Measurements from ENCODE around the gene PIH1D1. TPM values are rescaled to one million over a fixed set of nuclear protein-coding genes. Genes with fewer than 3 reads are reported as not detected.

Gene PIH1D1
- total and polyA plus RNA-seq, 2 of the 13 experiments (the other 11 are each of a cell fraction or from before 2014, with no cell fraction given): 110 to 137 TPM

DNA sequence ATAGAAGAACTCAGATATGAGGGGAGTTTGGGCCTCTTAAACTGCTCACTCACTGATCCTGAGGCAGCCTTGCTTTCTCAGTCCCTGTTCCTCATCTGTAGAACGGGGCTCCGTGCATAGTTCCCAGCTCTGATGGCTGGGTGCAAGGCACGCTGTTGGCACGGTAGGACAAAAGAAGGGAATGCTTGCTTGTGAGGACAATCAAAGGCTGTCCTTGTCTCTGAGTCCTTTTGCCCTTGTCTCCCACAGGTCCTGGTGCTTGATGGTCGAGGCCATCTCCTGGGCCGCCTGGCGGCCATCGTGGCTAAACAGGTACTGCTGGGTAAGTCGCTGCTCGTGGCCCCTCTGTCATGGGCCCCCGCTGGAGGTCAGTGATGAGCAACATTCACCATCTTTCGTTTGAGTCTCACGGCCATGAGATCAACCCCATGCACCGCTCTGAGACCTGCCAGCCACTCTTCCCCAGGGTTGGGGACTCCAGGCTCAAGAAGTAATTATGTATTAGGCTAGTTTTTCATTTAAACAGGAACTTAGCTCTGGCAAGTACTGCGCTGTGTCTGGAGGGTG is 38.1 kb upstream of the PIH1D1 start (continued):
- TF ChIP-seq KDM2A (CRISPR knock-in tag; IDR thresholded peaks at IDR 0.05; ENCODE audit: borderline replicate concordance, low read depth) (peak; percentile 41; the same call in 1 of the 2 replicates), ZFX (CRISPR knock-in tag; IDR thresholded peaks at IDR 0.05; ENCODE audit: low read depth) (peak; percentile 58), POLR2G (IDR thresholded peaks at IDR 0.05; ENCODE audit: low read depth, low read length) (peak; percentile 55; the same call in 1 of the 2 replicates), FOXK1 (CRISPR knock-in tag; IDR thresholded peaks at IDR 0.05; ENCODE audit: borderline replicate concordance, low read depth) (peak; percentile 37; the same call in 1 of the 2 replicates), SAP130 (CRISPR knock-in tag; IDR thresholded peaks at IDR 0.05; ENCODE audit: low read depth) (peak; percentile 60; the same call in 1 of the 2 replicates), KLF16 (CRISPR knock-in tag; IDR thresholded peaks at IDR 0.05) (peak in 1 of 2 experiments; percentile 77; a peak in 2 of 4 replicates), PITX1 (CRISPR knock-in tag; IDR thresholded peaks at IDR 0.05) (no peak), RBM39 (IDR thresholded peaks at IDR 0.05; ENCODE audit: low read depth, low read length, poor library complexity, severe bottlenecking) (peak; percentile 46), DMAP1 (CRISPR knock-in tag; IDR thresholded peaks at IDR 0.05) (0 out of 2 replicates have a peak, but pooled peaks have one; percentile 57)
- TF ChIP-seq, protein P1, sequence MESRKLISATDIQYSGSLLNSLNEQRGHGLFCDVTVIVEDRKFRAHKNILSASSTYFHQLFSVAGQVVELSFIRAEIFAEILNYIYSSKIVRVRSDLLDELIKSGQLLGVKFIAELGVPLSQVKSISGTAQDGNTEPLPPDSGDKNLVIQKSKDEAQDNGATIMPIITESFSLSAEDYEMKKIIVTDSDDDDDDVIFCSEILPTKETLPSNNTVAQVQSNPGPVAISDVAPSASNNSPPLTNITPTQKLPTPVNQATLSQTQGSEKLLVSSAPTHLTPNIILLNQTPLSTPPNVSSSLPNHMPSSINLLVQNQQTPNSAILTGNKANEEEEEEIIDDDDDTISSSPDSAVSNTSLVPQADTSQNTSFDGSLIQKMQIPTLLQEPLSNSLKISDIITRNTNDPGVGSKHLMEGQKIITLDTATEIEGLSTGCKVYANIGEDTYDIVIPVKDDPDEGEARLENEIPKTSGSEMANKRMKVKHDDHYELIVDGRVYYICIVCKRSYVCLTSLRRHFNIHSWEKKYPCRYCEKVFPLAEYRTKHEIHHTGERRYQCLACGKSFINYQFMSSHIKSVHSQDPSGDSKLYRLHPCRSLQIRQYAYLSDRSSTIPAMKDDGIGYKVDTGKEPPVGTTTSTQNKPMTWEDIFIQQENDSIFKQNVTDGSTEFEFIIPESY (CRISPR knock-in tag; IDR thresholded peaks at IDR 0.05): peak; percentile 59; the same call in 1 of the 2 replicates
- TF ChIP-seq, protein P2, sequence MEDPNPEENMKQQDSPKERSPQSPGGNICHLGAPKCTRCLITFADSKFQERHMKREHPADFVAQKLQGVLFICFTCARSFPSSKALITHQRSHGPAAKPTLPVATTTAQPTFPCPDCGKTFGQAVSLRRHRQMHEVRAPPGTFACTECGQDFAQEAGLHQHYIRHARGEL (CRISPR knock-in tag; IDR thresholded peaks at IDR 0.05): no peak
- TF ChIP-seq, protein P3, sequence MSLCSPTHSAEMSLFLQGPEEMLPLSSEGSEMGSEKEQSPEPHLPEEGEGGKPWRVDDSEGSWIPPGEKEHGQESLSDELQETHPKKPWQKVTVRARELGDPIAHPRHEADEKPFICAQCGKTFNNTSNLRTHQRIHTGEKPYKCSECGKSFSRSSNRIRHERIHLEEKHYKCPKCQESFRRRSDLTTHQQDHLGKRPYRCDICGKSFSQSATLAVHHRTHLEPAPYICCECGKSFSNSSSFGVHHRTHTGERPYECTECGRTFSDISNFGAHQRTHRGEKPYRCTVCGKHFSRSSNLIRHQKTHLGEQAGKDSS (CRISPR knock-in tag; IDR thresholded peaks at IDR 0.05; ENCODE audit: borderline replicate concordance, low read depth): peak; percentile 19; the same call in 1 of the 2 replicates
- TF ChIP-seq, protein P4, sequence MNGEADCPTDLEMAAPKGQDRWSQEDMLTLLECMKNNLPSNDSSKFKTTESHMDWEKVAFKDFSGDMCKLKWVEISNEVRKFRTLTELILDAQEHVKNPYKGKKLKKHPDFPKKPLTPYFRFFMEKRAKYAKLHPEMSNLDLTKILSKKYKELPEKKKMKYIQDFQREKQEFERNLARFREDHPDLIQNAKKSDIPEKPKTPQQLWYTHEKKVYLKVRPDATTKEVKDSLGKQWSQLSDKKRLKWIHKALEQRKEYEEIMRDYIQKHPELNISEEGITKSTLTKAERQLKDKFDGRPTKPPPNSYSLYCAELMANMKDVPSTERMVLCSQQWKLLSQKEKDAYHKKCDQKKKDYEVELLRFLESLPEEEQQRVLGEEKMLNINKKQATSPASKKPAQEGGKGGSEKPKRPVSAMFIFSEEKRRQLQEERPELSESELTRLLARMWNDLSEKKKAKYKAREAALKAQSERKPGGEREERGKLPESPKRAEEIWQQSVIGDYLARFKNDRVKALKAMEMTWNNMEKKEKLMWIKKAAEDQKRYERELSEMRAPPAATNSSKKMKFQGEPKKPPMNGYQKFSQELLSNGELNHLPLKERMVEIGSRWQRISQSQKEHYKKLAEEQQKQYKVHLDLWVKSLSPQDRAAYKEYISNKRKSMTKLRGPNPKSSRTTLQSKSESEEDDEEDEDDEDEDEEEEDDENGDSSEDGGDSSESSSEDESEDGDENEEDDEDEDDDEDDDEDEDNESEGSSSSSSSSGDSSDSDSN (CRISPR knock-in tag; IDR thresholded peaks at IDR 0.05): peak; percentile 64
